GM18858 (cell line): ENCODE measurements around the gene IGLL5.
"Not testable (repeated sequence)": the region's sequence is repeated elsewhere in the genome, so short reads cannot be mapped to it uniquely, and the experiment has no call there.

Experiments used
- ATAC-seq: cut with Tn5 transposase; IDR thresholded peaks from one replicate; pipeline ENCODE4 v1.9.1; 2021; ENCODE audit not compliant: unreplicated experiment

IGLL5 gene

GRCh38 chr22:22899342-22900080, 11.9 kb downstream of the IGLL5 start:
- ATAC-seq, result not testable (repeated sequence)

- not testable (repeated sequence) for ATAC-seq
Observed at GRCh38 chr22:22900527-22901205, 13.1 kb downstream of the IGLL5 start.

- ATAC-seq, result no peak
Observed at GRCh38 chr22:22901578-22902218, 14.1 kb downstream of the IGLL5 start.

GRCh38 chr22:22902247-22903001, 14.8 kb downstream of the IGLL5 start:
- ATAC-seq, result no peak

GRCh38 chr22:22903355-22903777, 15.8 kb downstream of the IGLL5 start:
- ATAC-seq, result no peak

GRCh38 chr22:22903781-22904192, 16.2 kb downstream of the IGLL5 start:
- ATAC-seq, result not testable (repeated sequence)

- not testable (repeated sequence) for ATAC-seq
Observed at GRCh38 chr22:22904736-22905135, 17.1 kb downstream of the IGLL5 start.

GRCh38 chr22:22906391-22906790, 18.8 kb downstream of the IGLL5 start:
- ATAC-seq, result not testable (repeated sequence)

GRCh38 chr22:22906907-22907550, 19.4 kb downstream of the IGLL5 start:
- ATAC-seq, result no peak

GRCh38 chr22:22907551-22908494, 20.2 kb downstream of the IGLL5 start:
- no peak for ATAC-seq

GRCh38 chr22:22908495-22908861, 20.9 kb downstream of the IGLL5 start:
- ATAC-seq, result no peak

- no peak for ATAC-seq
Observed at GRCh38 chr22:22908941-22909604, 21.5 kb downstream of the IGLL5 start.

- ATAC-seq, result no peak
Observed at GRCh38 chr22:22909605-22910271, 22.1 kb downstream of the IGLL5 start.

- no peak for ATAC-seq
Observed at GRCh38 chr22:22910272-22911240, 22.9 kb downstream of the IGLL5 start.

GRCh38 chr22:22911327-22912134, 23.9 kb downstream of the IGLL5 start:
- no peak for ATAC-seq

GRCh38 chr22:22912135-22912987, 24.7 kb downstream of the IGLL5 start:
- ATAC-seq, result no peak
